SK-N-MC (cell line): Measurements from ENCODE around the gene VPS8.

Experiments used
- EZH2 ChIP-seq: fragments of 200-600 bp; sonication (generic); IDR thresholded peaks from one replicate; pipeline ENCODE4 v1.6.1; 2017; ENCODE audit warnings: antibody characterized with exemption
- FOXP2 ChIP-seq: optimal IDR thresholded peaks from 2 replicates; pipeline ENCODE3; 2011; ENCODE audit warnings: mild to moderate bottlenecking, moderate library complexity; ENCODE audit not compliant: insufficient read depth; ENCODE audit errors: extremely low read length, control extremely low read depth
- POLR2AphosphoS5 ChIP-seq: IDR thresholded peaks from 2 replicates; pipeline ENCODE4 v1.6.1; 2012; ENCODE audit warnings: mild to moderate bottlenecking, low read depth, low read length, borderline replicate concordance

GRCh38 chr3:184783319-184783718 lies 28.6 kb upstream of the VPS8 start:
- TF ChIP-seq EZH2 = no peak
- TF ChIP-seq FOXP2 = no peak
- no peak for TF ChIP-seq POLR2AphosphoS5
